Pancreas (tissue), 10 donors: Measurements from ENCODE around the gene PITPNC1. TPM values are rescaled to one million over a fixed set of nuclear protein-coding genes. Genes with fewer than 3 reads are reported as not detected.
A peak's percentile ranks its signal among the peaks of the same experiment; 100 is the strongest.

Experiments used
- ATAC-seq, 4 donors: fragments of 200-7000 bp; cut with Tn5 transposase; one replicate each; pipeline versions ENCODE4 v1.8.0 to v1.9.1; 2020; ENCODE audit warnings: mild to moderate bottlenecking in 4 of 4, moderate library complexity in 4 of 4
- DNase-seq, 6 donors: peaks; one replicate each; pipeline ENCODE4 v3.0.0-alpha.2; 2020
- FAIRE-seq: peaks from 2 replicates; lab custom pipeline; 2012; peaks lifted over from hg19 to GRCh38; lab: Jason Lieb, UNC
- H3K27ac ChIP-seq, 4 donors: fragments of 200-600 bp; sonication (generic); 1 replicate in 3 of 4; 2 replicates in 1 of 4; pipeline versions ENCODE4 v1.5.0 to v1.8.0; 2020
- H3K27me3 ChIP-seq, 4 donors: fragments of 200-600 bp; one replicate each; pipeline ENCODE4 v1.8.0; 2021
- H3K36me3 ChIP-seq, 3 donors: fragments of 200-600 bp; sonication (generic) in 1 of 3; one replicate each; pipeline versions ENCODE4 v1.5.0 to v1.8.0; 2020 to 2021
- H3K4me1 ChIP-seq, 3 donors: fragments of 200-600 bp; one replicate each; pipeline ENCODE4 v1.8.0; 2021
- H3K4me3 ChIP-seq, 4 donors: fragments of 200-600 bp; sonication (generic) in 2 of 4; one replicate each; pipeline versions ENCODE4 v1.5.0 to v1.8.0; 2020 to 2021
- H3K9me3 ChIP-seq, 4 donors: fragments of 200-600 bp; one replicate each; pipeline ENCODE4 v1.8.0; 2021
- WGBS, 2 donors: extraction: QIAGEN DNeasy Blood & Tissue Kit; methylation state at CpG; one replicate each; pipeline ENCODE4 v1.1.7; 2013; 5-methylcytosine and 5-hydroxymethylcytosine counted together
- intact Hi-C, 3 donors: fragments of 100-400 bp; cut with DNase I; formaldehyde crosslinking; loops; one replicate each; pipeline versions ENCODE4 v1.11.1 to v1.14.2; 2022
- polyA plus RNA-seq, 2 donors: library from polyadenylated mRNA; stranded (reverse); fragments of 200-250 nt; gene quantifications; one replicate each; pipeline ENCODE4 v1.2.3, GENCODE V29; 2013
- total RNA-seq, 6 donors: library from RNA; stranded (reverse); fragmentation: NEBNext Ultra II Directional in 4 of 6; extraction: Animal tissue kit (Norgen Biotek cat#: 25700) in 4 of 6; gene quantifications; one replicate each; pipeline versions ENCODE4 v1.2.1 to v1.2.4, GENCODE V29; 2021 to 2023
- TF ChIP-seq, protein P1 (sequence below), 4 donors: fragments of 200-600 bp; sonication (generic) in 3 of 4; IDR thresholded peaks; one replicate each; pipeline versions ENCODE4 v1.5.0 to v1.8.0; 2021; ENCODE audit warnings: antibody characterized with exemption in 4 of 4
- donor health status: healthy with polysubstance abuse.
- donor health status: DM: no; HTN: no; CAD: no; lungs with moderate emphysema.
- donor health status: DM: no; HTN: no; CAD: no.
- donor health status: control.
- donor health status: control.
- donor health status: Bipolar disorder and iron deficiency.
- donor health status: DM: yes; HTN: yes; CAD: no.
- donor health status: DM: no; HTN: no; CAD: no.
- donor health status: DM: no; HTN: no; CAD: no.
- donor health status: DM: yes; HTN: yes; CAD: no.

PITPNC1 gene
- total and polyA plus RNA-seq, 8 donors = 9.5 to 28.8 (median 24.4) TPM

DNA sequence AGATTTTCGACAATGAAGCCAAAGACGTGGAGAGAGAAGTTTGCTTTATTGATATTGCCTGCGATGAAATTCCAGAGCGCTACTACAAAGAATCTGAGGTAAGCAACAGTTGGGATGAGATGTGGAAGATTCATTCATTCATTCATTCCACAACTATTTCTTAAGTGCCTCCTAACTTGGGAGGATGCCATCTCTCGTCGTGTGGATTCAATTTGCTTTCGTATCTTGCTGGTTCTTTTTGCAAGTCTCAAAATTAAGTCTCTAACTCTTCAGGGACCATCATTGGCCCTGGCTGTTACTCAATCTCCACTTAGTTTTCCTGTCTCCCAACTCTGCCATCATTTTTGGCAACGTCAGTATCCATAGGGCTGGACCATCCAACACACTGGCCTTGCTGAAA is 255.1 kb downstream of the PITPNC1 start:
- intact Hi-C loops = no loop called here
- H3K27ac ChIP-seq = no peak overlapping the region
- ATAC-seq = no peak
- H3K4me3 ChIP-seq = no peak overlapping the region
- H3K27me3 ChIP-seq = no peaks in the 10 kb centered on the region
- no peak for FAIRE-seq
- 88 to 90% methylated on average over 8 of the region's 8 CpGs for WGBS, 2 donors
- H3K4me1 ChIP-seq = peaks cover 0 to 2% (median 0%) of the 10 kb centered on the region in 3 donors
- TF ChIP-seq, protein P1, sequence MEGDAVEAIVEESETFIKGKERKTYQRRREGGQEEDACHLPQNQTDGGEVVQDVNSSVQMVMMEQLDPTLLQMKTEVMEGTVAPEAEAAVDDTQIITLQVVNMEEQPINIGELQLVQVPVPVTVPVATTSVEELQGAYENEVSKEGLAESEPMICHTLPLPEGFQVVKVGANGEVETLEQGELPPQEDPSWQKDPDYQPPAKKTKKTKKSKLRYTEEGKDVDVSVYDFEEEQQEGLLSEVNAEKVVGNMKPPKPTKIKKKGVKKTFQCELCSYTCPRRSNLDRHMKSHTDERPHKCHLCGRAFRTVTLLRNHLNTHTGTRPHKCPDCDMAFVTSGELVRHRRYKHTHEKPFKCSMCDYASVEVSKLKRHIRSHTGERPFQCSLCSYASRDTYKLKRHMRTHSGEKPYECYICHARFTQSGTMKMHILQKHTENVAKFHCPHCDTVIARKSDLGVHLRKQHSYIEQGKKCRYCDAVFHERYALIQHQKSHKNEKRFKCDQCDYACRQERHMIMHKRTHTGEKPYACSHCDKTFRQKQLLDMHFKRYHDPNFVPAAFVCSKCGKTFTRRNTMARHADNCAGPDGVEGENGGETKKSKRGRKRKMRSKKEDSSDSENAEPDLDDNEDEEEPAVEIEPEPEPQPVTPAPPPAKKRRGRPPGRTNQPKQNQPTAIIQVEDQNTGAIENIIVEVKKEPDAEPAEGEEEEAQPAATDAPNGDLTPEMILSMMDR (IDR thresholded peaks at IDR 0.05) = no peak
- H3K36me3 ChIP-seq = no peaks in the 10 kb centered on the region
- no peak for DNase-seq
- no peaks in the 10 kb centered on the region for H3K9me3 ChIP-seq

DNA sequence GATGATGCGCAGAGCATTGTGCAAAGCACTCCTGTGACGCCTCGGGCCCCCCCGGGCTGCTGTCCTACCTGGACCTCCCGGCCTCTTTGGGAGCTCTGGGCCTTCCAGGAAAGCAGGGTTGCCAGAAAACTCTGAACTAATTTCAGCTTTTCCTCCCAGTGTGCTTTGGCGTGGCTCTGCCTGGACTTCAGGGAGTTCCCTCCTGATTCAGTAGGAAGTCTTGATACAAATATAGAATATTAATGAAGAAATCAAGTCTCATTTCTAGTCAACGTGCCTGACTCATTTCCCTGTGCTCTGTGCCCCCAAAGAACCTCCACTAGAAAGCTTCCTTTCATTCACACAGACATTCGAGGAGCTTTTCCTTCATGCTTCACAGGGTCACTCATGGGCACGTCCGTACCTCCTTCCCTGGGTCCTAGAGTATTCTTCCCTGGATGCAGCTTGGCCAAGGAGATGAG is 256.7 kb downstream of the PITPNC1 start:
- Histone ChIP-seq H3K9me3 (no peaks in the 10 kb centered on the region), H3K27me3 (no peaks in the 10 kb centered on the region), H3K27ac (no peak overlapping the region), H3K36me3 (no peaks in the 10 kb centered on the region), H3K4me1 (peaks cover 5 to 19% (median 9%) of the 10 kb centered on the region in 3 donors), H3K4me3 (no peak overlapping the region)
- intact Hi-C loops = no loop called here
- TF ChIP-seq, protein P1 (IDR thresholded peaks at IDR 0.05) = no peak
- 81 to 87% methylated on average over 10 of the region's 10 CpGs for whole genome bisulfite sequencing, 2 donors
- ATAC-seq (no peak), FAIRE-seq (no peak), DNase-seq (no peak)

GRCh38 chr17:67635681-67636080 is 258.6 kb downstream of the PITPNC1 start:
- TF ChIP-seq, protein P1 (IDR thresholded peaks at IDR 0.05) = no peak
- peak overlapping the region in 1 of 4 donors; percentile 25 for H3K27ac ChIP-seq
- no peak for ATAC-seq
- no peak overlapping the region for H3K4me3 ChIP-seq
- DNase-seq = no peak
- no peaks in the 10 kb centered on the region for H3K36me3 ChIP-seq
- no peaks in the 10 kb centered on the region for H3K27me3 ChIP-seq
- 94 to 96% methylated on average over 7 of the region's 7 CpGs for WGBS, 2 donors
- H3K4me1 ChIP-seq = peaks cover 10 to 34% (median 22%) of the 10 kb centered on the region in 3 donors
- FAIRE-seq = no peak
- intact Hi-C loops = no loop called here
- no peaks in the 10 kb centered on the region for H3K9me3 ChIP-seq

DNA sequence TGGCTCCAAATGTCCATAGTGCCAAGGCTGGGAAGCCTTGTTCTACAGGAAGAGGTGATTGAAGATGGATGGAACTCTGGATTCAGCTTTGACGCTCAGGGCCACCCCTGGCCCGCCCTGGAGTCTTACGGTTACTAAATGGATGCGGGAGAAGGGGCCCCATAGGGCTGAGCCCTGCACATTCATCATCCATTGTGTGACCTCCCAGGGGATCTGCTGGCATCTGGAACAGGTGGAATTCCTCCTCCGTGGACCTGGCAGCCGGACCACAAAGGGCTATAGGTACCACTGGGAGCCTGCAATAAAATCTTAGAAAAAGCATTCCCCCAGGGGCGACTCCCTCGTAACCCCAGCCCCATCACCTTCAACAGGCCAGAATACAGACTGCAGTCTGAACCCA is 259.2 kb downstream of the PITPNC1 start:
- no peak for FAIRE-seq

More for the DNA sequence above, 259.2 kb downstream of the PITPNC1 start:
- Histone ChIP-seq H3K27me3 (no peaks in the 10 kb centered on the region), H3K4me3 (no peak overlapping the region), H3K4me1 (peaks cover 10 to 34% (median 22%) of the 10 kb centered on the region in 3 donors), H3K27ac (peak overlapping the region; percentile 10 to 72 (median 48)), H3K9me3 (no peaks in the 10 kb centered on the region), H3K36me3 (no peaks in the 10 kb centered on the region)
- ATAC-seq (no peak), DNase-seq (no peak)
- WGBS, 2 donors = 75 to 78% methylated on average over 8 of the region's 8 CpGs
- intact Hi-C loops = no loop called here
- TF ChIP-seq, protein P1 (IDR thresholded peaks at IDR 0.05) = no peak
